ENCODE results near the gene HOXB13. TPM values are rescaled to one million over a fixed set of nuclear protein-coding genes. Genes with fewer than 3 reads are reported as not detected.

The HOXB13 gene
- total and polyA plus RNA-seq, 8 donors: not detected

GRCh38 chr17:48752399-48753288 is 24.1 kb upstream of the HOXB13 start:
- peaks cover 0 to 17% of the 10 kb centered on the region in 2 donors for H3K4me1 ChIP-seq
- H3K27ac ChIP-seq: no peak overlapping the region
- no peak overlapping the region for H3K4me3 ChIP-seq
- TF ChIP-seq, protein P1, sequence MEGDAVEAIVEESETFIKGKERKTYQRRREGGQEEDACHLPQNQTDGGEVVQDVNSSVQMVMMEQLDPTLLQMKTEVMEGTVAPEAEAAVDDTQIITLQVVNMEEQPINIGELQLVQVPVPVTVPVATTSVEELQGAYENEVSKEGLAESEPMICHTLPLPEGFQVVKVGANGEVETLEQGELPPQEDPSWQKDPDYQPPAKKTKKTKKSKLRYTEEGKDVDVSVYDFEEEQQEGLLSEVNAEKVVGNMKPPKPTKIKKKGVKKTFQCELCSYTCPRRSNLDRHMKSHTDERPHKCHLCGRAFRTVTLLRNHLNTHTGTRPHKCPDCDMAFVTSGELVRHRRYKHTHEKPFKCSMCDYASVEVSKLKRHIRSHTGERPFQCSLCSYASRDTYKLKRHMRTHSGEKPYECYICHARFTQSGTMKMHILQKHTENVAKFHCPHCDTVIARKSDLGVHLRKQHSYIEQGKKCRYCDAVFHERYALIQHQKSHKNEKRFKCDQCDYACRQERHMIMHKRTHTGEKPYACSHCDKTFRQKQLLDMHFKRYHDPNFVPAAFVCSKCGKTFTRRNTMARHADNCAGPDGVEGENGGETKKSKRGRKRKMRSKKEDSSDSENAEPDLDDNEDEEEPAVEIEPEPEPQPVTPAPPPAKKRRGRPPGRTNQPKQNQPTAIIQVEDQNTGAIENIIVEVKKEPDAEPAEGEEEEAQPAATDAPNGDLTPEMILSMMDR (IDR thresholded peaks at IDR 0.05): no peak
- no peaks in the 10 kb centered on the region for H3K36me3 ChIP-seq
- no peak for ATAC-seq
- no peaks in the 10 kb centered on the region for H3K9me3 ChIP-seq
- no peak for DNase-seq
- H3K27me3 ChIP-seq: peaks cover 93 to 100% of the 10 kb centered on the region in 2 donors
- intact Hi-C loops (cut with DNase I): no loop called here

DNA sequence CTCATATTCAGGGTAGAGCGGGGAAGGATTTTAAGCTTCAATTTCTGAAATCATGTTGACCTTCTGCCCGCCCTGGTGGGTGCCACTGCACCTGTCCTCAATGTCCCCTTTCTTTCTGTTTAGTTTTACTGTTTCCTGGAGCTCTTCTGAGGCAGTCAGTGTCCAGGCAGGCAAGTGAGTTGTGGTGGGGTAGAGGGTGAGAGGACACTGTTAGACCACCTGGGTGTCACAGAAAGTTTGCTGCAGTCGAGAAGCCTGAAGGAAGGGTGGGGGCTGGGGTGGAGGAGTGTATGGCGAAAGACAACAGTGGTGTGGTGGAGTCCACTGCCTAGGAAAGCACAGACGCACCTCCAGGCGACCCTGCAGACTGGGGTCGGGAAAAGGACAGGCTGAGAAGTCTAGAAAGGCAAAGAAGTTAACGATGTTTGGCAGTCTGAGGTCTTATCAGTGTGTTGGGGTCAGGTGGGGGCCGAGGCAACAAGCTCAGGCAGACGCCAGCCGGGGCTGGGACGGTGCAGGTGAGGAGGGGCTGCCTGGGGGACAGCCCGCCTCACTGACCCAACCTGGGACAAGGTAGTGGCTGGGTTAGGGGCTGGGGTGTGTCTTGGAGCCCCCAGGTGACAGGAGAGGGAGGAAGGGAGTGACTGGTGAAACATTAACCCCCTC is 23.3 kb upstream of the HOXB13 start:
- ATAC-seq: no peak
- Histone ChIP-seq H3K36me3 (no peaks in the 10 kb centered on the region), H3K27ac (no peak overlapping the region), H3K4me1 (peaks cover 0 to 17% of the 10 kb centered on the region in 2 donors), H3K9me3 (no peaks in the 10 kb centered on the region), H3K27me3 (peaks cover 99 to 100% of the 10 kb centered on the region in 2 donors), H3K4me3 (no peak overlapping the region)
- TF ChIP-seq, protein P1 (IDR thresholded peaks at IDR 0.05): no peak
- no peak for DNase-seq
- intact Hi-C loops (cut with DNase I): no loop called here

DNA sequence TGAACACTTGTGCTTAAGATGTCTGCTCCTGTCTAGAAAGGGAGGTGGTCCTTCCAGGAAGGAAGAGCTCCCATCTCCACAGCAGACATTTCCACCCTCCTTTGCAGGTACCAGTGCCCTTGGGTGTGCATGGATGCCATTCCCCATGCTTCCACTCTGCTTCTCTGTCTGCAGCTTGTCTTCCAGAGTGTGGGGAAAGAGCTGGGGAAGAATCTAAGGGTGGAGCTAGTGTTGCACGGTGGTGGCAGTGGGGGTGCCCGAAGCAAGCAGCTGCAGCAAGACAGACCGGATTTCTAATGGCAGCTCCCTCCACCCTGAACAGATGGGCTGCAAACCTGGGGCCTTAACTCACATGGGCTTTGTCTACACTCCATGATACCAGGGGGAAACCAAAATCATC is 22.6 kb upstream of the HOXB13 start:
- Histone ChIP-seq H3K4me3 (no peak overlapping the region), H3K36me3 (no peaks in the 10 kb centered on the region), H3K27ac (no peak overlapping the region), H3K4me1 (peaks cover 0 to 17% of the 10 kb centered on the region in 2 donors), H3K9me3 (no peaks in the 10 kb centered on the region), H3K27me3 (peaks cover 99 to 100% of the 10 kb centered on the region in 2 donors)
- TF ChIP-seq, protein P1 (IDR thresholded peaks at IDR 0.05): no peak
- no peak for ATAC-seq
- intact Hi-C loops (cut with DNase I): no loop called here
- no peak for DNase-seq

DNA sequence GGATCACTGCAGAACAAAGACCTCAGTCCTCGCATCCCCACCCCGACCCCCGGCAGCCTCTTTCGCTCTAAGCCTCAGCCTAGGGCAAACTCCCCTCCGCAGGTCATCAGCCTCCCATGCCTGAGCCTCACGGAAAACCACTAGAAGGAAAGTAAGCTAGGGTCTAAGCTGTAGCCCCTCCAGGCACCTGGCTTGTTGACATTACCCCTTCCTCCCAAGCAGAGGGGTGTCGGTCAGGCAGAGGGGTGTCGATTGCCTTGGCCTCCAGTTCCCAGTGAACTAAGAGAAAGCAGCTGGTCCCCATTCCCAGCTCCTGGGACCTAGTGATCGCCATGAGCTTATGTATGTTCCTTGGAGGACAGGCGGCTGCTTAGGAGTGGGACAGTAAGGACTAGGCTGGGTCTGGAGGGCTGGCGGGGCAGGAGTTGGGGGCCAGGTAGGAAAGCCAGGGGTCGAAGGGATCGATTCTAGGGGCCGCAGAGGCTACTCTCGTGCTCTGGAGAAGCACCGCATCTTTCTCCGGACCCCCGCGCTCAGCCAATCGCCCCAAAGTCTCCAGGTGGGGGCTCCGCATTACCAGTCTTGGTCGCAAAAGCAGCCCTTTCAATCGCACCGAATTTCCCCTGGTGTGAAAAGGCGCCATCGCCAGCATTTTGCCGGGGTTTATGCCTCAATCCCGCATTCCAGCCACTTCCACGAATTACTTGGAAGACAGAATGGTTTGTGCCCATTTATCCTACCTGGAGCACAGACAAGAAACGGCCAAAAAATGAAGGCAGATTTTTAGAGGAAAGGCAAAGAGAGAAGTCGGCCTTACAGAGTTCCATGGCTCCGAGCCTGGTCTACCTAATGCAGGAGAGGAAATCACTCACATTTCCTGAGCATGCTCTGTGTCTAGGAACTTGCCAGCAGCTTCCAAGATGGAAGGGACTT is 21.3 kb upstream of the HOXB13 start:
- Histone ChIP-seq H3K4me3 (no peak overlapping the region), H3K36me3 (no peaks in the 10 kb centered on the region), H3K4me1 (peaks cover 0 to 7% of the 10 kb centered on the region in 2 donors), H3K27ac (no peak overlapping the region), H3K9me3 (no peaks in the 10 kb centered on the region), H3K27me3 (peaks cover 99 to 100% of the 10 kb centered on the region in 2 donors)
- no peak for DNase-seq
- intact Hi-C loops (cut with DNase I): no loop called here
- TF ChIP-seq, protein P1 (IDR thresholded peaks at IDR 0.05): no peak
- no peak for ATAC-seq
